ENCODE measurements around the gene GMPR.

- TF ChIP-seq CTCF (optimal IDR thresholded peaks at IDR 0.05 in 1 of 3, IDR thresholded peaks at IDR 0.05 in 1 of 3, conservative IDR thresholded peaks at IDR 0.05 in 1 of 3; ENCODE audit: extremely low read depth in 1 of 3, insufficient read depth in 2 of 3, low read length in 3 of 3), result no peak
- TF ChIP-seq EZH2 (IDR thresholded peaks at IDR 0.05; ENCODE audit: low read length), result no peak
These were observed 14.0 kb upstream of the GMPR start for GRCh38 chr6:16224409-16224808.

Measured in keratinocyte (primary cell).